Suppressor macrophage treated with lipopolysaccharide for 4 hours (primary cell): Measurements from ENCODE around the gene MLLT6.

ENCODE experiments used
- DNase-seq: peaks from one replicate; pipeline ENCODE4 v3.0.0-alpha.2; 2020

MLLT6 gene

DNA sequence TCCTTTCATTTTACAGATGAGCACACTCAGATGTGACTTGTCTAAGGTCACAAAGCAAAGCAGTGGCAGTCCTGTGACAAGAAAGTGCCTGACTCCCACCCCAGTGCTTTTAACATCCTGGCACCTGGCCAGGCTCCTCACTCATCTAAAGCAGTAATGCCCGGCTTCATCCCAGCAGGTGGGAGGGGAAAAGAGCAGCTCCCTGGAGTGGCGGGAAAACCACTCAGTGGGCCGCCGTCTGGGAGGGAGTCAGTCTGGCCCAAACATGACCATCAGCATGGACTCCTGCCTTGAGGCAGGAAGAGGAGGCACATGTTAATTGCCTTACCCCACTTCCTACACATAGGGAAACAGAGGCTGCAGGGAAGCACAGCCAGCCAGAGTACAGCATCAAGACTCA lies 40.5 kb downstream of the MLLT6 start:
- DNase-seq = no peak

DNA sequence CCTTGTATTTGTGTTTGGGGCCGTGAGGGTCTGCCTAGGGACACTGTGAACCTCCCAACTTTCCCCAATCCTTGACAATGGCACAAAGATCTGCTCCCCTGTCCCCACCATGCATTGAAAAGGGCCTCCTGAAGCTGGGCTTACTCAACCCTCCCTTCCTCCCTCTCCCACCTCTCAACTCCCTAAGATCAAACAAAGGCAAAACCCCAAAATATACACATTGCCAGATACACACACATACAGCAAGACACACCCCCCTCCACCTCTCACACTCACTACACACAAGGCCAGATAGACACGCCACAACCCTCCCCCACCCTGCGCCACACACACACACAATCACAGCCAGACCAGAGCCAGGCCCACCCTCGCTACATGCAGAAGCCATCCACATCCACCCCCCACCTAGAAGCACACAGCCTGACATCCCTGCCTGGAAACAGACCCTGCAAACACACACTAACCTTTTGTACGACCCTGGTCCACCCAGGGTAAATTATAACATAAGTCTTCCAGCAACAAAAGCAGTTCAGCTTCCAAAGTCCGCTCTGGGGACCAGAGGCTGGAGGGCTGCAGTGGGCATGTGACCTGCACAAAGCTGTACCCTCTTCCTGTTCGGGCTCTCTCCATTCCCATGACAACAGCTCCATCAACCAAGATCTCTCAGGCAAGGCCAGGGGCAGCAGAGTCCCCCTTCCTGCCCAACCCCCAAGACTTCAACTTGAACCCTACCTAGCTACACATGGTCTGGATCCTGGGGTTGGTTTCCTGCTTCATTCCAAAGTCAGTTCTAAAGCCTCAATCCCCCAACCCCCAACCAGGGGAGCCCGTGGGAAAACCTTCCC lies 41.2 kb downstream of the MLLT6 start:
- DNase-seq = no peak

DNA sequence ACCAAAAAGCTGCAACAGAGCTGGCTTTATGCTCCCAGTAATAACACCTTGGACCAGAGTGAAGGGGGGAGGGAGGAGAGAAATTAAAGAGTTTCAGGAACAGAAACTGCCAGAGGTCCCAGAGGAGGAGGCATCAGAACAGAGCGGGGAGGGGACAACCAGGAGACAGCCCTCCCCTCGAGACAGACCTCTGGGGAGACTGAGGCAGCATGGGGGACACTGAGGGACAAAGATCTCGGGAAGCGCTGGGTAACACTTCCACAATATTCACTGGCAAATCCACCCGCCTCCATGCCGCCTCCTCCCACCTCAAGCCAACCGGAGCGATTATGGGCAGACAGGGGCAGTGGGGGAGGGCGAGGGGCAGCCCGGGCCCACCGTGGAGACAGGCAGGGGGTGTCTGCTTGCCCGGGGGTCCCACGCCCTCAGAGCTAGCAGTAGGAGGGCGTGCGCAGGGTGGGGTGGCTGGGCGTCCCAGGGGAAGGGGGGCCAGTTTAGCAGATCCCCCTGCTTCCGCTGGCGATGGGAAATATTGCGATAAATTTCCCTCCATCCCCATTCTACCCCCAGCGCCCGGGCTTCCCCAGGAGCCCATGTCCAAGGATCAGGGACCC lies 41.9 kb downstream of the MLLT6 start:
- no peak for DNase-seq

DNA sequence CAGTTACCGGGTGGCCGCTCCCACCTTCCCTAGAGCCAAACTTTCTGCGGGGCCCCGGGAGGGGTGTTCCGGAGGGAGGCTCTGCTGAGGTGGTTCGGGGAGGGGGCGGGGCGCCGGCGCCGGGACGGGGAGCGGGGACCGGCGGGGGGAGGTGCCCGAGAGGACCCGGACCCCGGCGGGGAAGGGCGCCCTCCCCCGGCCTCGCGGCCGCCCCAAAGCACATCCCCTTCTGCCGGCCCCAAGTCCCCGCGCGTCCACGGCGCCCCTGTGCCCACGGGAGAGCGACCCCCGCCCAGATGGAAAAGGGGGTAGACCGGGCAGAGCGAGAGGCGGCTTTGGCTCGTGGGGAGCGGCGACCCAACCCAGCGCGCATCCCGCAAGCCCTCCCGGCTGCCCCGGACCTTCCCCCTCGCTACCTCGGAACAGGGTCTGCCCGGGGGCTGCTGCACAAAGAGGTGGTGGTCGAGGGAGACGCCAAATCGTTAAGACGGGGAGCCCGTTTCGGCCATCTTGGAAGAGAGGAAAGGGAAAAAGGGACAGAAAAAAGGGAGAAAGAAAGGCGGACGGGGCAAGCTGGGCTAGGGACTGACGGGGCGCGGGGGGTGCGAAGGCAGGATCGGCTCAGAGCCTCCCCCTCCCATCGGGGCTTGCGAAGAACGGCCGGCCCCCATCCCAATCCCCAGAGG lies 42.5 kb downstream of the MLLT6 start:
- DNase-seq = no peak

DNA sequence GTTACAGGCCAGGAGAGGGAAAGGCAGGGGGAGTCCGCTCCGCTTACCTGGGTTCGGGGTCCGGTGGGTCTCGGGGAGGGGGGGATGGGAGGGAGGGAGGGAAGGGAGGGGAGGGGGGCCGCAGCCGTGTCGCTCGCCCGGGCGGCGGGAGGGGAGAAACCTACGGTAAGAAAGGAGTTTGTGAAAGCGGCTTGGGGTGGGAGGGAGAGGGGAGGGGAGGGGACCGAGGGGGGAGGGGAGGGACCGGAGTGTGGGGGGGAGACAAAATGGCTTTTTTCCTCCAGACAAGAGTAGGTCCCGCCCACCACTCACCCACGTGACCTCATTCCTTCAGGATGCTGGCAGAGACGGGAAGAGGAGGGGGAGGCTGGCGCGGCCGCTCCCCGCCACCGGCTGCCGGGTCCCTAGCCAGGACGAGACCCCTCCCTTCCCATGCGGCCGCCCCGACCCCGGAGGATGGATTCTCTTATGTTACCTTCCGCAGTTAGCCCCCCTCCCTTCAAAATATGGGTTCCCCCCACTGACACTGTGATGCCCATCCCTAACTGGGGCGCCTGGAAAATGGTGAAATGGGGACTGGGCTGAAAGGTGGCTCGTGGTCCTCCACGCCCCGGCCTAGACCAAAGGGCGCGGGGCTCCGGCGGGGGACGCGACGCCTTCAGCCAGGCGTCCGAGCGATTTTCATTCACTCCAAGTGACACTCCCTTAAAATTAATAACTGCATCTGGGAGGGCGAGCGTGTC lies 43.2 kb downstream of the MLLT6 start, which contains the start of gene PCGF2:
PCGF2 (minus strand) TSS at position 188 of the 743 bp plus-strand sequence. CDS start 7,934 bp downstream, outside the sequence.
- DNase-seq = no peak

DNA sequence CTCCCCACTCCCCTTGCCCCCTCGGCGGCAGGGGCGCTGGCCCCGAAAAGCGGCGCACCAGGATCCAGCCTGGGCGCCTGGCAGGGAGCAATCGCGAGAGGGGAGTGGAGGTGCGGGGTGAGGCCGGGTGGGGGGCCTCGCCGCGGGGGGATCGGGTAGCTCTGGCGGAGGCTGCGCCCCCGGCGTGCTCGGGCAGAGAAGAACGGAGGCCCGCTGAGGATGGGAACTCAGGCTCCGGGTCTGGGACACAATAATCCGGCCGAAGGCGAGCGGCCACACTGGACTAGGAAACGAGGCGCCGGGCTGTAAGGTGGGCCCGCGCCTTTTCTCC lies 43.8 kb downstream of the MLLT6 start:
- DNase-seq = no peak

DNA sequence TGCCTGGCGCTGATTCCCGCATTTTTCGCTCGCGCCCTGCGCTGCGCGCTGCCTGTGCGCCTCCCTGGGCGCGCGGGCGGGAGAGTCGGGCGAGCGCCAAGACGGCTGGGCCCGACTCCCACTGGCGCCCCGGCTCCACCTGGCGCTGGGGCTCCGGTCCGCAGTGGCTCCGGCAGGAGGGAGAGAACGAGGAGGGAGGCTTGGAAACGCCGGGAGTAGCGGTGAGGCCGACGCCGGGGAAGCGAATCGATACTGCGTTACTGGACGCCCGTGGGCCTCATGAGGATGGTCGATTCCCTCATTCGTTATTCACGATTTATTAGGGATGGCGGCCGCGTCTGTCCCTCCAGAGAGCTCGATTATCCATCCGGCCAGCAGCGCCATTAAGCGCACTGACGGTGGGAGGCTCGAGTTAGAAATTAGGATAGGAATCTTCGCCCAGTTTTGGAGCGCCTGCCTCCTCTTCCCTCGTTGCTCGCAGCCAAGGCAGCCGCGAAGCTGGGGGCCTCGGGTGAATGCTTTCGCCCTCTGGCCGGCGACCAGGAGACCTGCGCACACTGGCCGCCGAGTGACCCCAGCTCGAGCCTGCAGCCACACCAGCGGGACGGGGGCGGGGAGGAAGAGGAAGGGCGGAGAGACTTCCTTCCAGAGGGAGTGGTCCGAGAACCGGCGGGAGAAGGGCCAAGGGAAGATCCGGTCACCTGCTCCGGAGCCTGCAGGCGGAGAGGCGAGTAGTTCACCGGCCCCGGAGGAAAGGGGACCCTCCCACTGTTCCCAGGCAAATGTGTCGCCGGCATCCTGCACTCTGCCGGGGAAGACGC lies 44.4 kb downstream of the MLLT6 start:
- DNase-seq = peak; percentile 53

DNA sequence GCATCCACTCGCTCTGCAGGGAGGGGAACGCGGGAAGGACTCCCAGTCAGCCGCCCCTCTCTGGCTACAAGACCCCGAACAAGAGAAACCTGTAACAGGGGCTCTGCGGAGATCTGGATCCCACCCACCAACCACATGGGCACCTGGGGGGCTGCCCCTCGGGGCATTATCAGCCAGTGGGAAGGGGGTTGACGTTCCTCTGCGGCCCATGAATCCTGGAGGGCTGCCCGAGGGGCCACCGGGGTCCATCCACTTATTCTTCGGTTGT lies 44.9 kb downstream of the MLLT6 start:
- DNase-seq = no peak

DNA sequence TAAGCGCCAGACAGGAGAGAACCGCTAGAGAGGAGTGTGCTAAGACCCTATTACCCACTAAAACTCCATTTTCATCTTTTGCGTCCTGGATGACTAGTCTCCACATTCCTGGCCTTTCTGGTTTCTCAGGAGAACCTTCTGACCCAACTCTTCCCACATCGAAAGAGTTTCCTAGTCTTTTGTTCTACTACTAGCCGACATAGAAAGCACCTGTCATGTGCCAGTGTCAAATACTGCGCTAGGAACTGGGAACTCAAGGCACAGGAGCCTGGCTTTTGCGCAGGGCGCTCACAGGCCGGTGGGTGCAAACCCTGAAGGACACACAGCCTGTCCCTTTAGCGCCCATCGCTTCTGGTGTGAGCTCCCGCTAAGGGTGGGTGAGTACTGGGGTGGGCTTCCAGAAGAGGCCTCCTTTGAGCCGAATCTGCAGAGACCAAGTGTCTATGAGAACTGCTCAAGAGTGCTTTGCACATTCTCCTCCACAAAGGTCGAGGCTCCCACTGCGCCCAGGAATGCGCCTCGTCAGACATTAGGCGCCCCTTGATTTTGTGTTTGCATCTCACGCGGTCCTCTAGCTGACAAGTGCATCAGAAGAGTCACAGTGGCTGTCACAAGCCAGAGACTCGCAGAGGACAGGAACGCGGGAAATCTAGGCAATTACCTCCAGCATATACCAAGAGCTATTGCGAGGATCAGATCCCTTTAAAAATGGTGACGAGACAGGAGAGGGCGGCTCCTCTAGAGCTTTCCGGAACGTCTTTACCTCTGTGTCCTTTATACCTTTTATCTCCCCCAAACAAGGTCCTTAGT lies 45.4 kb downstream of the MLLT6 start:
- DNase-seq = no peak

DNA sequence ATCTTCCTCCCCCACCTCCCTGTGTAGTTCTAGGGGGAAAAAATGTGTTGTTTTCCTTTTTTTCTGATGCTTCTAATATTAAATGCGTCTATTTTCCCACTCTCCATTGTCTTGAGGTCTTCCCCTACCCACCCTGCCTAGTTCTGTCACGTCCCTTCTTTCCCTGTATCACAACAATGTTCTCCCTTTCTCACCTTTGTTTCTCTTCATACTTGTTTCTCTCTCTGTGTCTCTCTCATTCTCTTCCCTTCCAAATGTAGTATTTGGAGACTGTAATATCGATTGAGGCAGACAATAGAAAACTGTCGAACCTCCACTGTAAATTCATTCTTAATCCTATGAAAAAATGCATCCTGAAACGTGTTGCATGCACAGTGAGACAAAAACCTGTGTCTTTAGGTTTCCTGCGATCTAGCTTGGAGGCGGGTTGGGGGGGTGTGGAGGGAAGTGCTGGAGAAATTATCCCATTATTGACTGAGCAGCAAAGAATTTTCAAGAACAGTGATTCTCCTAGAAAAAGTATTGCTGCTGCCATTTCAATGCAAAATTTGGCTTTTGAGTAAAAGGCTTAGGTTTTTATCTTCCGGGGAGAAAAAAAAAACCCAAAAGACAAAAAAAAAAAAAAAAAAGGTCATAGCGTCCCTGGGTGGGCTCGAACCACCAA lies 46.2 kb downstream of the MLLT6 start:
- DNase-seq = no peak

DNA sequence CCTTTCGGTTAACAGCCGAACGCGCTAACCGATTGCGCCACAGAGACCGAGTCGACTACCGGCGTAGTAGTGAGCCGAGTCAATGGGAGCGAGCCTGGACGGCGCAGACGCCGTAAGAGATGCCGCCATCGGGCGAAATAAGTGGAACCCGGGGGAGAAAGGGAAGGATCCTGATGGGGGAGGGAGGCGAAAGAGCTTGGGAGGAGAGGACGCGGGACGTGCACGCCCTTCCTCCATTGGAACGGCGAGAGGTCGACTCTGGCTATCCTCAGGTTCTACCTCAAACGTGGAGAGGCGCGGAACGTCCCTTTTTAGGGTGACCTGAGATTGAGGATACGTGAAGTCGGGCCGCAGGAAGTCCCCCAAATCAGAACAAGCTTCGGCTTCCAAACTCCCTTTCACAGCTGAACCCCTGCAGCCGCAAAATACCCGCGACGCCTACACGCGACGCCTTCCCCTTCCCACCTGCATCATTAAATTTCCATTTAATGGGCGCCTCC lies 46.8 kb downstream of the MLLT6 start:
- DNase-seq = peak; percentile 87

DNA sequence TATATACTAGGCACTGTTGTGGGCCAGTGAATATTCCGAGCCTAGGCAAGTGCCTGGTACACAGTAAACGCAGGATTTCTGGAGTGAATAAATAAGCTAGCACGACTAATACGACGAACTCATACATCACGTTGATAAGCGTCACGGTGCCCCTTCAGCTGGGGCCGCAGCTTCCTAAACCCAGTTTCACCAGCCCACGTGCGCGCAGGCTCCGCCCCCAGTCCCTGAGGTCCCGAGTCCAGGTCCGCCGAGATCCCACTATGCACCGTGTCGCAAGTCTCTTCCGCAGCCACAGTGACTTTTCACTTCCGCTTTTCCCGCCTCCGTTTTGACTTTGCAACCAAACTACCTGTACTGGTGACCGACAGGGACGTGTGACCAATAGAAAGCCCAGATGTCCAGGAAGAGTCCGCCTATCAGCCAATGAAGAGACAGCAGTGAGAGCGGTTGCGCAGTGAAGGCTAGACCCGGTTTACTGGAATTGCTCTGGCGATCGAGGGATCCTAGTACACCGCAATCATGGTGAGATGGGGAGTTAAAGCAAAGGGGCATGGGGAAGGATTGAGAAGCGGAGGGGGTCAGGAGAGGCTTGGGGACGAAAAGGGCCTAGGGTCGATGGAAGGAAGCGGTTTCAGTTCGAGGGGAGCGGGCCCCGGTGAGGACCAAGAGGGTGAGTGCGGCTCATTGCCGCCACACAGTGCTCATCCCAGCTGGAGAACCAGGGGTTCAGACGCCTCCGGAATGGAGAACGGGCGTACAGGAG lies 47.4 kb downstream of the MLLT6 start, which contains the start of gene PSMB3:
PSMB3 (plus strand) TSS at position 434 of the 763 bp plus-strand sequence; CDS start at position 520, 86 bp downstream.
- peak; percentile 100 for DNase-seq

DNA sequence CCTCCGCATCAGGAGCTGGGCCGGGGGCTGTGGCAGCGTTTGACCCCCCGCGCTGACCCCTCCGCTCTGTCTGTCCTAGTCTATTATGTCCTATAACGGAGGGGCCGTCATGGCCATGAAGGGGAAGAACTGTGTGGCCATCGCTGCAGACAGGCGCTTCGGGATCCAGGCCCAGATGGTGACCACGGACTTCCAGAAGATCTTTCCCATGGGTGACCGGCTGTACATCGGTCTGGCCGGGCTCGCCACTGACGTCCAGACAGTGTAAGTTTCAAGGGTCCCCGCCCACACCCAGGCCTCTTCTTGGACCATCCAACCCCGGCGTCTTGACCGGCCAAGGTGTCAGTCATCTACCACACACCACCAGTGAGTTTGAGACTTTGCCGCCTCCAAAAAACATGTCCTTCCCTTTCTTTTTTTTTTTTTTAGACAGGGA lies 48.0 kb downstream of the MLLT6 start:
- no peak for DNase-seq

DNA sequence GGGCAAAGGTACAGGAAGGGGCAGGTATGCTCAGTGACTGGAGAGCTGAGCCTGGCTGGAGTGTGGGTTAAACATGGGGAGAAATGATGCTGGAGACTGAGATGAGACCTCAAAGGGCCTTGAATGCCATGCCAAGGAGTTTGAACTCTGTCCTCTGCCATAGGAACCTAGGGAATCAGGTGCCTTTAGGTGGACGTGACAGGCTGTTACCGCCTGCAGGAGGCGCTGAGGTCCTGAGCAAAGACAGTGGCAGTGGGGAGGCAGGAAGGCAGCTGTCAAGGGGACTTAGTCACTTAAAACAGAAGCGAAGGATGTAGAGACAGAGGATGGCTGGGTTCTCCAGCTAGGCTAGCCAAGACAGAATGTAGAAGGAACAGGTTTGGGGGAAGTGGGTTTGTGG lies 56.5 kb downstream of the MLLT6 start:
- DNase-seq = no peak

DNA sequence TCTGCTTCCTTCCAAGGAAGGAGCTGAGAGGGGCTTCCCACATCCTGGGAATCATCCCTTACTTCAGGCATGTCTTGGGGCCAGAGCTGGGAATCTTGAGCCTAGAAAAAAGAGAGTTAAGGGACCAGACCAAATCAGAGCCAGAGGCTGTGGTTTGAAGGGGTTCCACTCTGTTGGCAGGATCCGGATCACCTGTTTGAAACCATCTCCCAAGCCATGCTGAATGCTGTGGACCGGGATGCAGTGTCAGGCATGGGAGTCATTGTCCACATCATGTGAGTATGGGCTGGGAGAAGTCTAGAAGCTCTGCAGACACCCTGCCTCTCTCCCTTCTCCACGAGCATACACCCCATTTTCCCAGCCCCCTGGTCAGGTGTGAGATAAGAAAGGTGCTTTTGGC lies 57.2 kb downstream of the MLLT6 start:
- DNase-seq = no peak

DNA sequence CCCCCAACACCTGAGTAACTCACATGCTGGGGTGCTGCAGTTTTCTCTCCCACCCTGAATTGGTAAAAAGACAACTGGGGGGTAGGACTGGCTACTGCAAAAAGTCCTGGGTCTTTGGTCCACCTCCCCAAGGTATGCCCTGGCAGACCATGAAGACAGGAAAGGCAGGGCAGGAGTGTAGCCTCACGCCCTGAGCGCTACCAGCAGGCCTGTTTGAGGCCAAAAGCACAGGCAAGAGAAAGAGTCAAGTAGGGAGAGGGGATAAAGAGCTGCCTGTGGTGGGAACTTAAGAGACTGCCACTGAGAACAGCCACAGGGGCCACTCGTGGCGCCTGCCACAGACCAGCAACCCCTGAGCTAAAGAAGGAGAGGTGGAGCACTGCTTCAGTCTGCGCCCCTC lies 61.3 kb downstream of the MLLT6 start:
- DNase-seq = no peak

DNA sequence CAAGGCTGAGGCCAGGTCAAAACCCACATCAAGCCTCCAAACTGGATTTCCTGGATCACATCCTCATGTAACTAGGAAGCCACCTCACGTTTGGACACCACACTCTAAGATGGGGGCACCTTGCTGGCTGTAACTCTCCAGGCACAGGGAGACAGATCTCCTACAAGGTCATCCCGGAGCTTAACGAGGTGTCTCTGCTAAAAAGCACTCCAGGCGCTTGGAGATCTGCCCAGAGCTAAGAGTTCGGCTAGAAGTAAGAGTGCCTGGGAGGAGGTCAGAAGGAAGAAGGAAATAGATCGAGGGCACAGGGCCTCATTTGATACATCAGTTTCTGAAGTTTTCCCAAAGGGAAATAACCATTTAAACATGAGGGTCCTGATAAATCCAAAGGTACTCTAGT lies 63.3 kb downstream of the MLLT6 start:
- DNase-seq = no peak

DNA sequence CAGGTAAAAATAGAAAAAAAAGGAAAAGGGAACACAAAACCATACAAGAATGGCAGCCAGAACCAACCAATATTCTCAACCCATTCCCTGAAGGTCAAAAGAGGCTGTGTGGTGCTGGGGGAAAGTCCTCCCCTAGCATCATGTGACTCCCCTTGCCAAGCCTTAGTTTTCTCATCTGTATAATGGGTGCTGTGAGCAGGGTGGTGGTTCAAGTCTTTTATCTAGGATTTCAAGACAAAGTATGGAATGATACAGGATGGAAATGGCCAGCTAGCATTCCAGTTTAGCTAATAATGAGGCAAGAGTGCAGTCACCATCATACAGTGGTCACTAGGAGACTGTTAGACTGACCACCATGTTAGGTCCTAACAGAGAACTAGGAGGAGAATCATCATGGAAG lies 68.2 kb downstream of the MLLT6 start:
- DNase-seq = no peak

DNA sequence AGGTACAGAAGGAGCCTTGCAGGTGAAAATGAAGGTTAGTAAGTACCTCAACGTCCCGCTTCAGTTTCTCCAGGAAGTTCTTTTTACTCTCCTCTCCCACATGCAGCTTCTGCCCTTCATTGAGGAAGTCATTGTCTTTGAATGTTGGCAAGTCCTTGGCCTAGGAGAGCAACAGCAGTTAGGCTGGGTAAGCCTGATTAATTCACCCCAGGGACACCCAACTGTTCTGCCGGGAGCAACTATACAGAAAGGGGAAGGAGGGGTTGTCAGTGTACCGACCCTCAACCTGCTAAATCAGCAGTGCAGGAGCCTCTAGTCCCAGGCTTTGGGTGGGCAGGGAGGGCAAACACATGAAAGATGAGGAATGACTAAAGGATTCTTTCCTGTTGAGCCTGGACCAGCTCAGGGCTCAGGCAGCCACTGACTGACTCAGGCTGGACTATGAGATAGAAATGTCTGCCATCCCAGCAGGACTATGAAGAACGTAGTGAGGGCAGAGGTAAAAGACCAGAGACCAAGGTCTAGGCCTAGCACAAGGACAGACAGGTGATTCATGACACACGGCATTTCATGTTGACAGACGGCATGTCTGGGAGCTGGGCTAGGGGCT lies 72.7 kb downstream of the MLLT6 start:
- no peak for DNase-seq
